H1 (cell line): Measurements from ENCODE around the gene PLAAT2. TPM values are rescaled to one million over a fixed set of nuclear protein-coding genes. Genes with fewer than 3 reads are reported as not detected.
A peak's percentile ranks its signal among the peaks of the same experiment; 100 is the strongest.

ENCODE experiments used
- ASH2L ChIP-seq: fragments of 200-600, 300-600 bp; sonication (generic); IDR thresholded peaks from one replicate; pipeline ENCODE4 v1.7.1; 2017; ENCODE audit warnings: low read length
- BCL11A ChIP-seq, 2 experiments: IDR thresholded peaks; one replicate each; pipeline ENCODE4 v1.6.1; 2011; ENCODE audit warnings: low read depth in 2 of 2, low read length in 2 of 2, mild to moderate bottlenecking in 2 of 2
- CBX5 ChIP-seq: fragments of 300-800, 300-1000 bp; sonication (generic); IDR thresholded peaks from 2 replicates; pipeline ENCODE4 v1.7.1; 2016; ENCODE audit warnings: antibody characterized with exemption, low read length, low read depth
- FOSL1 ChIP-seq: IDR thresholded peaks from 2 replicates; pipeline ENCODE4 v1.6.1; 2011; ENCODE audit warnings: mild to moderate bottlenecking, low read depth, low read length, moderate library complexity; ENCODE audit not compliant: insufficient read depth
- HDAC6 ChIP-seq: IDR thresholded peaks from one replicate; pipeline ENCODE4 v1.7.1; 2012; ENCODE audit warnings: low read depth, mild to moderate bottlenecking, inconsistent platforms, low read length, moderate library complexity
- JUN ChIP-seq: IDR thresholded peaks from 2 replicates; pipeline ENCODE4 v1.6.1; 2011; ENCODE audit warnings: low read depth, mild to moderate bottlenecking, improper control_type of control experiment, low read length
- JUND ChIP-seq: IDR thresholded peaks from 2 replicates; pipeline ENCODE4 v1.6.1; 2011; ENCODE audit warnings: mild to moderate bottlenecking, improper control_type of control experiment, low read length
- NANOG ChIP-seq: IDR thresholded peaks from 2 replicates; pipeline ENCODE4 v1.6.1; 2011; ENCODE audit warnings: low read length, low read depth, mild to moderate bottlenecking, inconsistent platforms; ENCODE audit not compliant: insufficient read depth, poor library complexity, severe bottlenecking
- POU5F1 ChIP-seq: IDR thresholded peaks from 2 replicates; pipeline ENCODE4 v1.6.1; 2011; ENCODE audit warnings: low read depth, mild to moderate bottlenecking, low read length, moderate library complexity
- RAD21 ChIP-seq, 2 experiments: IDR thresholded peaks in 1 of 2; conservative IDR thresholded peaks in 1 of 2; 2 replicates each; pipeline ENCODE4 v1.6.1; 2011; ENCODE audit warnings: low read depth in 2 of 2, low read length in 2 of 2, improper control_type of control experiment in 1 of 2, inconsistent platforms in 1 of 2, mild to moderate bottlenecking in 1 of 2, moderate library complexity in 1 of 2
- RNF2 ChIP-seq: fragments of 200-900, 300-1000 bp; sonication (generic); IDR thresholded peaks from 2 replicates; pipeline ENCODE4 v1.7.1; 2016; ENCODE audit warnings: borderline replicate concordance, low read depth, mild to moderate bottlenecking, antibody characterized with exemption, low read length; ENCODE audit not compliant: poor library complexity, severe bottlenecking; ENCODE audit errors: missing control alignments
- SRF ChIP-seq: IDR thresholded peaks from 2 replicates; pipeline ENCODE4 v1.6.1; 2011; ENCODE audit warnings: mild to moderate bottlenecking, low read depth, low read length, moderate library complexity
- TBP ChIP-seq: IDR thresholded peaks from 2 replicates; pipeline ENCODE4 v1.6.1; 2011; ENCODE audit warnings: low read depth, low read length, improper control_type of control experiment
- TCF12 ChIP-seq: IDR thresholded peaks from 2 replicates; pipeline ENCODE4 v1.6.1; 2011; ENCODE audit warnings: low read depth, mild to moderate bottlenecking, low read length
- TEAD4 ChIP-seq: IDR thresholded peaks from 2 replicates; pipeline ENCODE4 v1.6.1; 2012; ENCODE audit warnings: low read depth, low read length, inconsistent platforms, mixed read lengths
- polyA plus RNA-seq, 7 experiments: library from polyadenylated mRNA; depleted of rRNA in 3 of 7; stranded (reverse) in 5 of 7; unstranded in 2 of 7; fragments of >200 nt in 5 of 7; fragments of 200-250 nt in 2 of 7; gene quantifications; 1 replicate in 5 of 7; 2 replicates in 1 of 7; 4 replicates in 1 of 7; pipeline versions ENCODE4 v1.2.1 to v1.2.3, GENCODE V29; 2011 to 2013; ENCODE audit warnings: missing spikeins in 2 of 7, mixed read lengths in 2 of 7
- total RNA-seq: library from RNA; stranded (reverse); fragmentation: NEBNext Ultra II Directional; extraction: Animal tissue kit (Norgen Biotek cat#: 25700); gene quantifications from 2 replicates; pipeline ENCODE4 v1.2.1, GENCODE V29; 2021
- TF ChIP-seq, protein P1 (sequence below), 3 experiments: IDR thresholded peaks; 1 replicate in 2 of 3; 2 replicates in 1 of 3; pipeline versions ENCODE4 v1.5.1 to v1.6.1; 2011; ENCODE audit warnings: low read length in 3 of 3, mild to moderate bottlenecking in 3 of 3, inconsistent platforms in 2 of 3, low read depth in 1 of 3, moderate library complexity in 1 of 3; ENCODE audit not compliant: insufficient read depth in 1 of 3; ENCODE audit errors: control extremely low read depth in 1 of 3
- TF ChIP-seq, protein P2 (sequence below): IDR thresholded peaks from 2 replicates; pipeline ENCODE4 v1.6.1; 2012; ENCODE audit warnings: inconsistent platforms
- TF ChIP-seq, protein P3 (sequence below): IDR thresholded peaks from 2 replicates; pipeline ENCODE4 v1.6.1; 2011; ENCODE audit warnings: low read depth, mild to moderate bottlenecking, low read length; ENCODE audit not compliant: insufficient read depth
- TF ChIP-seq, protein P4 (sequence below): IDR thresholded peaks from 2 replicates; pipeline ENCODE4 v1.6.1; 2012; ENCODE audit warnings: inconsistent platforms

PLAAT2 gene
- total and polyA plus RNA-seq, 2 of the 8 experiments (the other 6 are each of a cell fraction or from before 2014, with no cell fraction given), result 0.39 TPM; not detected in 1

DNA sequence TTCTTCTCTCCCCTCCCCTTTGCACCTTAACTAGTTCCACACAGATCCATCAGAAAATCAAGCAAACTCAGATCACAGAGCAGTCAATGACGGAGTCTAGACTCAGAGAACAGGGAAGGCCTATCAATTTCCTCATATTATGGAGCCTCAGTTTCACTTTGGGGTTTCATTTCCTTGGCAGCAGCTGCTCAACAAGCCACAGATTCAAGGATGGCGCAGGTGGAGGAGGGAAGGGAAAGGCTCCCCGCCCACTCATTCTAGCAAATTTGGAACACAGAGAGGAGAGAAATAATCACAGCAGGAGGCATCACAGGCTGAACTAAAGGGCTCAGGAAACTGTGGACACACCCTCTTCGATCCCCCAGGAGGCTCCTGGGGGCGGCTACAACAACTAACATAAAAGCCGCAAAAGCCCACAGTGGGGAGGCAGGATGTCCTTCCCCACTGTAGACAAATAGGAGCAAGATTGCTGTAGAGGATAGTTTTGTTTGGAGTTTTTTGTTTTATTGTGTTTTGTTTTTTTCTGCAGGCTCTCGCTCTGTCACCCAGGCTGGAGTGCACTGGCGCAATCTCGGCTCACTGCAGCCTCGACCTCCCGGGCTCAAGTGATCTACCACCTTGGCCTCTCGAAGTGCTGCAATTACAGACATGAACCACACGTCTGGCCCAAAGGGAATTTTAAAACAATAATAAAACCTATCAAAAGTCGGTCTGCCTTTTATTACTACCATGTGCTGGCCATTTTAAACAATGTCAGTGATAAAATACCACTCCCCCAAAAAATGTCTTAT is 47.6 kb upstream of the PLAAT2 start (continued):
- TF ChIP-seq, protein P1, sequence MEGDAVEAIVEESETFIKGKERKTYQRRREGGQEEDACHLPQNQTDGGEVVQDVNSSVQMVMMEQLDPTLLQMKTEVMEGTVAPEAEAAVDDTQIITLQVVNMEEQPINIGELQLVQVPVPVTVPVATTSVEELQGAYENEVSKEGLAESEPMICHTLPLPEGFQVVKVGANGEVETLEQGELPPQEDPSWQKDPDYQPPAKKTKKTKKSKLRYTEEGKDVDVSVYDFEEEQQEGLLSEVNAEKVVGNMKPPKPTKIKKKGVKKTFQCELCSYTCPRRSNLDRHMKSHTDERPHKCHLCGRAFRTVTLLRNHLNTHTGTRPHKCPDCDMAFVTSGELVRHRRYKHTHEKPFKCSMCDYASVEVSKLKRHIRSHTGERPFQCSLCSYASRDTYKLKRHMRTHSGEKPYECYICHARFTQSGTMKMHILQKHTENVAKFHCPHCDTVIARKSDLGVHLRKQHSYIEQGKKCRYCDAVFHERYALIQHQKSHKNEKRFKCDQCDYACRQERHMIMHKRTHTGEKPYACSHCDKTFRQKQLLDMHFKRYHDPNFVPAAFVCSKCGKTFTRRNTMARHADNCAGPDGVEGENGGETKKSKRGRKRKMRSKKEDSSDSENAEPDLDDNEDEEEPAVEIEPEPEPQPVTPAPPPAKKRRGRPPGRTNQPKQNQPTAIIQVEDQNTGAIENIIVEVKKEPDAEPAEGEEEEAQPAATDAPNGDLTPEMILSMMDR (IDR thresholded peaks at IDR 0.05; ENCODE audit: control extremely low read depth in 1 of 3, insufficient read depth in 1 of 3, low read depth in 1 of 3, low read length in 3 of 3), result peak in 1 of 3 experiments; percentile 1; a peak in 1 of 4 replicates
- no peak for TF ChIP-seq ASH2L
- TF ChIP-seq HDAC6, result no peak
- no peak for TF ChIP-seq TEAD4
- no peak for TF ChIP-seq RNF2
- TF ChIP-seq, protein P2, sequence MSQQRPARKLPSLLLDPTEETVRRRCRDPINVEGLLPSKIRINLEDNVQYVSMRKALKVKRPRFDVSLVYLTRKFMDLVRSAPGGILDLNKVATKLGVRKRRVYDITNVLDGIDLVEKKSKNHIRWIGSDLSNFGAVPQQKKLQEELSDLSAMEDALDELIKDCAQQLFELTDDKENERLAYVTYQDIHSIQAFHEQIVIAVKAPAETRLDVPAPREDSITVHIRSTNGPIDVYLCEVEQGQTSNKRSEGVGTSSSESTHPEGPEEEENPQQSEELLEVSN, result no peak
- TF ChIP-seq, protein P3, sequence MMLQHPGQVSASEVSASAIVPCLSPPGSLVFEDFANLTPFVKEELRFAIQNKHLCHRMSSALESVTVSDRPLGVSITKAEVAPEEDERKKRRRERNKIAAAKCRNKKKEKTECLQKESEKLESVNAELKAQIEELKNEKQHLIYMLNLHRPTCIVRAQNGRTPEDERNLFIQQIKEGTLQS, result no peak
- TF ChIP-seq CBX5, result no peak
- TF ChIP-seq JUND, result no peak
- TF ChIP-seq NANOG, result no peak
- TF ChIP-seq TCF12, result no peak
- TF ChIP-seq JUN, result no peak
- no peak for TF ChIP-seq TBP
- no peak for TF ChIP-seq POU5F1
- TF ChIP-seq RAD21 (IDR thresholded peaks at IDR 0.05 in 1 of 2, conservative IDR thresholded peaks at IDR 0.05 in 1 of 2; ENCODE audit: low read depth in 2 of 2, low read length in 2 of 2), result no peak
- no peak for TF ChIP-seq FOSL1
- no peak for TF ChIP-seq BCL11A (IDR thresholded peaks at IDR 0.05; ENCODE audit: low read depth in 2 of 2, low read length in 2 of 2)
- no peak for TF ChIP-seq SRF
- TF ChIP-seq, protein P4, sequence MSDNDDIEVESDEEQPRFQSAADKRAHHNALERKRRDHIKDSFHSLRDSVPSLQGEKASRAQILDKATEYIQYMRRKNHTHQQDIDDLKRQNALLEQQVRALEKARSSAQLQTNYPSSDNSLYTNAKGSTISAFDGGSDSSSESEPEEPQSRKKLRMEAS, result no peak
